Cardiac muscle cell (in vitro differentiated cells and primary cell): ENCODE data around the gene UHRF1. TPM values are rescaled to one million over a fixed set of nuclear protein-coding genes. Genes with fewer than 3 reads are reported as not detected.

Source experiments
- DNase-seq, 2 donors: peaks; one replicate each; pipeline versions ENCODE4 v3.0.0 to v3.0.0-alpha.2; 2010 to 2017; ENCODE audit warnings: low read depth in 1 of 2, low spot score in 1 of 2
- H3K27ac ChIP-seq: fragments of 200-600 bp; sonication (generic); 2 replicates; pipeline ENCODE4 v1.5.1; 2016
- H3K27me3 ChIP-seq: fragments of 200-600 bp; sonication (generic); 2 replicates; pipeline ENCODE4 v1.6.0; 2016; ENCODE audit warnings: control low read depth
- H3K36me3 ChIP-seq: fragments of 200-600 bp; sonication (generic); 2 replicates; pipeline ENCODE4 v1.5.1; 2016; ENCODE audit warnings: control low read depth
- H3K4me1 ChIP-seq: fragments of 200-600 bp; sonication (generic); 2 replicates; pipeline ENCODE4 v1.8.1; 2017; ENCODE audit warnings: low read depth, mild to moderate bottlenecking, mixed run types
- H3K4me3 ChIP-seq: fragments of 200-600 bp; sonication (generic); 2 replicates; pipeline ENCODE4 v1.5.1; 2016; ENCODE audit warnings: mild to moderate bottlenecking
- H3K9me3 ChIP-seq: fragments of 200-600 bp; sonication (generic); 2 replicates; pipeline ENCODE4 v1.5.1; 2017; ENCODE audit warnings: low read depth, mild to moderate bottlenecking, control low read depth
- polyA plus RNA-seq: library from polyadenylated mRNA; unstranded; fragments of >200 nt; fragmentation: Nextera tagmentation; extraction: Ambion mirVana; gene quantifications from 2 replicates; pipeline ENCODE4 v1.2.1, GENCODE V29; 2016
- total RNA-seq: library from RNA; depleted of rRNA; stranded (reverse); fragments of >200 nt; gene quantifications from 2 replicates; pipeline ENCODE4 v1.2.3, GENCODE V29; 2016
- TF ChIP-seq, protein P1 (sequence below): IDR thresholded peaks from 2 replicates; pipeline ENCODE4 v1.5.1; 2012; ENCODE audit warnings: low read depth, mild to moderate bottlenecking, low read length

UHRF1 gene
- total and polyA plus RNA-seq, 2 experiments from 2014 or later = 10.9 to 17.5 TPM

DNA sequence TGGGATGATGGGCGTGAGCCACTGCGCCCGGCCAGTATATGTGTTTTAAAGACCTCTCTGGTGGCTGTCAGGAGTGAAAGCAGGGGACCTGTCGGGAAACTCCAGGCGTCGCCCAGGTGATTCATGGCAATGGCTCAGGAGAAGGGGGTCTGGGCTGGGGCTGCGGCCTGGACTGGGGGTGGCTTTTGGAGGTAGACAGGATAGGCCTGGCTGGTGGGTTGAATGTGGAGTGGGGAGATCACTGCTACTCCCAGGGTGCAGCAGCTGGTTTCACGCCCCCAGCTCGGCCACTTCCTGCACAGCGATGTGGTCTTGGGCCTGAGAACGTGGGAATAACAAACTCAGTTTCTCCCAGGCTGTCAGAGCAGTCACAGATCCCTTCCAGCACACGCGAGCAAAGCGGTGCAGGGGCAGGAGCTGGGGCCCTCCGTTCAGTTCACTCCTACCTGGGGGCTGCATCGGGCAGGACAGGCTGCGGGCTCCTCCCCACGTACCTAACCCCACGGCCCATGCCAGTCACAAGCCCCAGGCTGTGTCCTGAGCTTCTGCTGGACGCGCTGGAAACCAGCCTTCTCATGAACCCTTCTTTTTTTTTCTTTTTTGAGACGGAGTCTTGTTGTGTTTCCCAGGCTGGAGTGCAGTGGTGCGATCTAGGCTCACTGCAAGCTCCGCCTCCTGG, 78.5 kb downstream of the UHRF1 start:
- Histone ChIP-seq H3K4me3 (no peak overlapping the region), H3K36me3 (no peaks in the 10 kb centered on the region), H3K9me3 (no peaks in the 10 kb centered on the region), H3K27ac (peak overlapping the region; percentile 90), H3K27me3 (no peaks in the 10 kb centered on the region), H3K4me1 (peaks cover 71% of the 10 kb centered on the region)
- TF ChIP-seq, protein P1, sequence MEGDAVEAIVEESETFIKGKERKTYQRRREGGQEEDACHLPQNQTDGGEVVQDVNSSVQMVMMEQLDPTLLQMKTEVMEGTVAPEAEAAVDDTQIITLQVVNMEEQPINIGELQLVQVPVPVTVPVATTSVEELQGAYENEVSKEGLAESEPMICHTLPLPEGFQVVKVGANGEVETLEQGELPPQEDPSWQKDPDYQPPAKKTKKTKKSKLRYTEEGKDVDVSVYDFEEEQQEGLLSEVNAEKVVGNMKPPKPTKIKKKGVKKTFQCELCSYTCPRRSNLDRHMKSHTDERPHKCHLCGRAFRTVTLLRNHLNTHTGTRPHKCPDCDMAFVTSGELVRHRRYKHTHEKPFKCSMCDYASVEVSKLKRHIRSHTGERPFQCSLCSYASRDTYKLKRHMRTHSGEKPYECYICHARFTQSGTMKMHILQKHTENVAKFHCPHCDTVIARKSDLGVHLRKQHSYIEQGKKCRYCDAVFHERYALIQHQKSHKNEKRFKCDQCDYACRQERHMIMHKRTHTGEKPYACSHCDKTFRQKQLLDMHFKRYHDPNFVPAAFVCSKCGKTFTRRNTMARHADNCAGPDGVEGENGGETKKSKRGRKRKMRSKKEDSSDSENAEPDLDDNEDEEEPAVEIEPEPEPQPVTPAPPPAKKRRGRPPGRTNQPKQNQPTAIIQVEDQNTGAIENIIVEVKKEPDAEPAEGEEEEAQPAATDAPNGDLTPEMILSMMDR = no peak
- DNase-seq = peak in 1 of 2 donors; percentile 41

DNA sequence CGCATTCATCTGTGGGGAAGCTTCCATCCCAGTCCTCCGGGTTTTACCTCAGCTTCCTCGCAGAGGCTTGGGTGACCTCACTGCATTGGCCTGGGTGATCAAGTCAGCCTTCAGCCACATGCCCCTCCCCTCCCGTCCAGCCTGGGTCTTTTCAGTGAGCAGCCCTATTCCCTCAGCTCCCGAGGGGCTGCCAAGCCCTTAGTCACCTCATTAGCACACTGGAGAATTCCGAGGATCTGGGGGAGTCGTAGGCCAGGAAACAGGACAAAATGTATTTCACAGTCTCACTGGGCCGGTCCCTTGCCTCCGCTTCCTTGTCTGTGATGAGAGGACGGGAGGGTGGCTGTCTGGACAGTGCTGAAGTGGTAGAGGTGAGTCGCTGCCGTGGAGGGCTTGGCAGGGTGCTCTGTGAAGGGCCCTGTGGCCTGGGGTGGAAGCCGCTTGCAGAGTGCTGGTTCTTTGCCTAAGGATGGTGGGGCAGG, 79.5 kb downstream of the UHRF1 start:
- H3K4me1 ChIP-seq = peaks cover 69% of the 10 kb centered on the region
- H3K27me3 ChIP-seq = no peaks in the 10 kb centered on the region
- no peaks in the 10 kb centered on the region for H3K9me3 ChIP-seq
- no peak overlapping the region for H3K4me3 ChIP-seq
- DNase-seq = peak in 1 of 2 donors; percentile 83
- no peaks in the 10 kb centered on the region for H3K36me3 ChIP-seq
- TF ChIP-seq, protein P1 = no peak
- H3K27ac ChIP-seq = peak overlapping the region; percentile 90

DNA sequence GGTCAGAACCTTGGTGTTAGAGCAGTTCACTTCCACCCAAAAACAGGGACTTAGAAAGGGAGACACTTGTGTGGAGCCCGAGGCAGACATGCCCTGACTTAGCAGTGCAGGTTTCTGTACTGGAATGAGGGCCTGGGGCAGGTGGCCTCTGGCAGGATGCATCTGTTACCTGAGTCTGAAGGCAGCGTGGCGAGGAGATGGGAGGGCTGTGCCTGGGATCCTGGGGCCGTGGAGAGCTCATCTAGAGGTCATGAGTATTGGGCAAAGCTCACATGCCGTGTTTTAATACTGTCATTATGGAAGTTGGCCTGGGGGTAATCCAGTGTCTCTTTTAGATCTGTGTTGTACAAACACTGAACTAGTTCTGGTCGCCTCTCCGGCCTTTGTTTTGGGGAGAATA, 81.0 kb downstream of the UHRF1 start:
- H3K27ac ChIP-seq = peak overlapping the region; percentile 90

DNA sequence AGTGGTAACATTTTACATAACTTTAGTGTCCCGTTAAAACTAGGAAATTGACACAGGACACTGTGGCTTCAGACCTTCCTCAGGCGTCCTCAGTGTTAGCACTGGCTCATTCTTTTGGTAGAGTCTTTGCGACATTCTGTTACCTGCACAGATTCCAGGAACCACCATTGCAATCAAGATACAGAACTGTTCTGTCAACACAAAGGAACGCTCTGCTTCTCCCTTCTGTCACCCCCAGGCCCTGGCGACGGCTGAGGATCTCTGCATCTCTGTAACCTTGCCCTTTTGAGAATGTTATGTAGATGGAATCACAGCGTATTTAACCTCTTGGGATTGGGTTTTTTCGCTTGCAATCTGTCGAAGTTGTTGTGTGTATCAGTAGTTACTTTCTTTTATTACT, 82.2 kb downstream of the UHRF1 start:
- H3K27me3 ChIP-seq = no peaks in the 10 kb centered on the region
- peak overlapping the region; percentile 90 for H3K27ac ChIP-seq
- TF ChIP-seq, protein P1 = no peak

More for the DNA sequence above, 81.0 kb downstream of the UHRF1 start:
- Histone ChIP-seq H3K9me3 (no peaks in the 10 kb centered on the region), H3K4me1 (peaks cover 56% of the 10 kb centered on the region), H3K27me3 (no peaks in the 10 kb centered on the region), H3K36me3 (no peaks in the 10 kb centered on the region), H3K4me3 (no peak overlapping the region)
- TF ChIP-seq, protein P1 = no peak
- no peak for DNase-seq

DNA sequence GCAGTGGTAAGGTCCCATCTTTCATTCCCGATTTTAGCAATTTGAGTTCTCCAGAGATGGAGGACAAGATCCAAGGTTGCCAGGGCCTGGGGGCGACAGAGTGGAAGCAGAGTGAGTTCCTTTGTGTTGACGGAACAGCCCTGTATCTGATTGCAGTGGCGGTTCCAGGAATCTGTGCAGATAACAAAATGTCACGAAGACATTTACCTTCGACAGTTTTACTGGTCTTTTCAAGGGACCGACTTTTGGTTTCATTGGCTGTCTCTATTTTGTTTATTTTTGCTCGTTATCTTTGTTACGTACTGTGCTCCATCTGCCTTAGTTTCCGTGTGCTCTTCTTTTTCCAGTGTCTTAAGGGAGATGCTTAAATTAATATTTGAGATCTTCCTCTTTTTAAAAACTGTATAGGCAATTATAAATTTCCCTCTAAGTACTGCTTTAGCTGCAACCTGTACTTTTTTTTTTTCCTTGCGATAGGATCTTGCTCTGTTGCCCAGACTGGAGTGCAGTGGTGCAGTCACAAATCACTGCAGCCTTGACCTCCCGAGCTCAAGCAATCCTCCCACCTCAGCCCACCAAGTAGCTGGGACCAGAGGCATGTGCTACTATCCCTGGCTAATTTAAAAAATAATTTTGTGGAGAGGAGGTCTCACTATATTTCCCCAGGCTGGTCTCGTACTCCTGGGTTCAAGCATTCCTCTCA, 82.8 kb downstream of the UHRF1 start:
- Histone ChIP-seq H3K36me3 (no peaks in the 10 kb centered on the region), H3K27me3 (no peaks in the 10 kb centered on the region), H3K4me3 (no peak overlapping the region), H3K27ac (peak overlapping the region; percentile 90), H3K9me3 (no peaks in the 10 kb centered on the region), H3K4me1 (peaks cover 41% of the 10 kb centered on the region)
- no peak for DNase-seq
- TF ChIP-seq, protein P1 = no peak

More for the DNA sequence above, 82.2 kb downstream of the UHRF1 start:
- peaks cover 47% of the 10 kb centered on the region for H3K4me1 ChIP-seq
- H3K36me3 ChIP-seq = no peaks in the 10 kb centered on the region
- H3K9me3 ChIP-seq = no peaks in the 10 kb centered on the region
- no peak overlapping the region for H3K4me3 ChIP-seq
- DNase-seq = no peak
